Right hindlimb (tissue), 1 donor: Measurements from ENCODE around the gene RET.

ENCODE experiments used
- DNase-seq: peaks from one replicate; pipeline ENCODE4 v3.0.0-alpha.2; 2018

RET gene

GRCh38 chr10:43122826-43123225, 46.0 kb downstream of the RET start:
- DNase-seq, result peak; percentile 12

DNA sequence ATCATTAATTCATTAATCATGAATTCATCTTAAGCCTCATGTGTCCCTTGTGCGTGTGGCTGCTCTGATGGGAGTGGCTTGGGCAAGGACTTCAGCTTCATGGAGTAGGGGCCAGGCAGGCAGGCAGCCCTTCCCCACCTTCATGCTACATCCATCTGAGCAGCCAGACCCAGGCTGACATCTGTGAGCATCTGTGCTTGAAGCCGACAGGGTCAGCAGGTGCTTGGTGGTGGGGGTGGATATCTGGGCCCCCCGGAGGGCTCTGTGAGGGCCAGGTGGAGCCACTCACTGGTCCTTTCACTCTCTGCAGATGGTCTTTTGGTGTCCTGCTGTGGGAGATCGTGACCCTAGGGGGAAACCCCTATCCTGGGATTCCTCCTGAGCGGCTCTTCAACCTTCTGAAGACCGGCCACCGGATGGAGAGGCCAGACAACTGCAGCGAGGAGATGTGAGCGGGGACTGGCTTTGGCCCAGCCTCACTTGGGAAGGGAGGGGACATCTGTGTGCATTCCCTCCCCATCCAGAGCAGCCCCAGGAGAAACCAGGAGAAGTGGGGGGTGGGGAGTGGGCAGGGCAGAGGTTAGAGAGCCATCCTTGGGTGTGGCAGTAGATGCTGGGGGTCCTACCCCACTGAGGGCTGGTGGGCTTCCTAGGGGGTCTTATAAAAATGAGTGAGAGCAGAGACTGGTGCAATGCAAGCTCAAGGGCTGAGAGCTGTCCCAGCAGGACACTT, 46.7 kb downstream of the RET start:
- peak; percentile 25 for DNase-seq

DNA sequence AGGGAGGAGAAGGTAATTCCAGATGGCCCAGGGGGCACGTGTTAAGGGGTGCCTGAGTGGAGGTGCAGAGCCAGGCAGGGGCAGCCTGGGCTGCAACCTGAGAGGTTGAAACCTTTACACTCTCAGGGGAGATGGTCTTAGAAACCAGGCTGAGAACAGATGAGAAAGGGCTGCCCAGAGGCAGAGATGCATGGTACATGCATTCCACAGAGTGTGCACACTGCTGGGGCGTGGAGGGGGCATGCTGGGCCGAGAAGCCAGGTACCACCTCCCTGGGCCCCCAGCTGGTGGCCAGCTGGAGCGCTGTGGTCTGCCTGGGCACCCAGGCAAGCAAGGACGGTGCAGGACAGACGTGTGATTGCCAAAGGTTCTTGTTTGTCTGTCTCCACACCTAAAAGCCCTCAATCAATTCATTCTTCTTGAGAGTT, 47.2 kb downstream of the RET start:
- peak; percentile 8 for DNase-seq

DNA sequence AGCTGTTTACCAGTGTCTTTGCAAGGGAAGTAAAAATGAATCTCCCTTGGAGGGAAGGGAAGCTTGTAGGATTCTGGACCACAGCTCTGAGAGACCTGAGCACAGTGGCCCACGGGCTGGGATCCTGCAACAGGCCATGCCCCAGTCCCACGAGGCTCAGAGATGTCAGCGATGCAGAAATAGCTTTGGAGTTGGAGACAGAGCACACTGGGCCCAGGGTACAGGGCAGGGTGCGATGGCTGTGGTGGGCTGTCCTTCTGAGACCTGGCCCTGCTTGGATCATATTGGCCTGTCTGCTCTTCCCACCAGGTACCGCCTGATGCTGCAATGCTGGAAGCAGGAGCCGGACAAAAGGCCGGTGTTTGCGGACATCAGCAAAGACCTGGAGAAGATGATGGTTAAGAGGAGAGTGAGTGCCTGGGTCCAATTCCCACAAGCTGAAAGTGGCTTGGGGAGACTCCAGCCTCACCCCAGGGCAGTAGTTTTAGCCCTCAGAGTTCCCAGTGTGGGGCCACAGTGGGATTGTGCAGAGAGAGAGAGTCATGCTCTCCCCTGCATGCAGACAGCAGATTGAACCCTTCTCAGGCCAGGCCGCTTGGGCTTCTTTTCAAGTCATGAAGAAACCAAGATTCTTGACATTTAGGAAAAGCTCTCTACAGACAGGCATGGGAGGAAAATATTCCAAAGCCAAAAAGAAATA, 47.9 kb downstream of the RET start:
- no peak for DNase-seq

DNA sequence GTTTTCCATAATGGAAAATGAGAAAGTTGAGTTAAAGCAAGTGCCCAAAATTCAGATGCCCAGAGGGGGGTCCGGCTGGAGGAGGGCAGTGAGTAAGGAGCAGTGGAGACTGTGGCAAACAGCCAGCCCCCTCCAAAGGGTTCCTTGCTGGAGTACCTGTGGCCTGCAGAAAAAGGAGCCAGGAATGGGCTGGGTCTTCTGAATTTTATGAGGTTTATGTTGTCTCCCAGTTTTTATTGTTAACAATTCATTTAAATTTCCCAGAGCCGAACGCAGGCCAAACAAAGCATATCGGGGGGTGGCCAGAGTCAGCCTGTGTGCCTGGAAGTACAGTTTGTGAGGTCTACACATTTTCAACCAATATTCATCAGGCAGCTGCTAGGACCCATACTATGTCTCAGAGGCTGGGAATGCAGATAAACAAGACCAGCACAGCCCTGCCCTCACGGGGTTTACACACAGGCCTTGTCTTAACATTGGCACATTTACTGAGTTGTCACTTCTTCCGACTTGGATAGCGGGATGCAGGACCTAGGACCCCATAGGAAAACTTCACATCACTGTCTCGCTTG, 48.5 kb downstream of the RET start:
- peak; percentile 18 for DNase-seq

DNA sequence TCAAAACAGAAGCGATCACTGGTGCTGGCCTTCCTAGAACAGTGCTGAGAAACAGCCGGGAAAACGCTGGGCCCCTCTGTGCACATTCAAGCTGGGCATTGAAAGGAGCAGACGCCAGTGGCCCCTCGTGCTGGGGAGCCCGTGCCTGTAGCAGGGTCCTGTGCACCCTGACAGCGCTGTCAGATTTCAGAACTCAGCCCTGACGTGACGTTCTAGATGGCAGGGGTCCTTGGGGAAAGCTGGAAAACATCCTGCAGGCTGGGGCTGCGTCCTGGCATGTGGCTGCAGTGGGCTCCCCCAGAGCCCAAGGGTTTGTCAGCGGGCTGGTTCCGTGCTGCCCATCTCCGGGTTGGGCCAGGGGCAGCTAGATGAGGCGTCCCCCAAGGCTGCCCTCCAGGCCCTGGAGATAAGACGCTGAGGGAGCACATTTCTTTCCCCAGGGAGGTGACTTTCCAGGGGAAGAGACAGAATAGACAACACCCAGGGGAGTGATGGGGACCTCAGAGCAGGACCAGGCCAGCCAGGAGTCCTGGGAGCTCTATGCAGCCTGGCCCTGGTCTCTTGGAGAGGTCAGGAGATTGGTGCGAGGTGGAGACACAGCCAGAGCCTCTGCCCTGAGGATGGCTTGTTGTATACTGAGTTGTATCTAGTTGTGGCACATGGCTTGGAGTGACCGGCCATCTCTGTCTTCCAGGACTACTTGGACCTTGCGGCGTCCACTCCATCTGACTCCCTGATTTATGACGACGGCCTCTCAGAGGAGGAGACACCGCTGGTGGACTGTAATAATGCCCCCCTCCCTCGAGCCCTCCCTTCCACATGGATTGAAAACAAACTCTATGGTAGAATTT, 49.2 kb downstream of the RET start:
- peak; percentile 14 for DNase-seq

DNA sequence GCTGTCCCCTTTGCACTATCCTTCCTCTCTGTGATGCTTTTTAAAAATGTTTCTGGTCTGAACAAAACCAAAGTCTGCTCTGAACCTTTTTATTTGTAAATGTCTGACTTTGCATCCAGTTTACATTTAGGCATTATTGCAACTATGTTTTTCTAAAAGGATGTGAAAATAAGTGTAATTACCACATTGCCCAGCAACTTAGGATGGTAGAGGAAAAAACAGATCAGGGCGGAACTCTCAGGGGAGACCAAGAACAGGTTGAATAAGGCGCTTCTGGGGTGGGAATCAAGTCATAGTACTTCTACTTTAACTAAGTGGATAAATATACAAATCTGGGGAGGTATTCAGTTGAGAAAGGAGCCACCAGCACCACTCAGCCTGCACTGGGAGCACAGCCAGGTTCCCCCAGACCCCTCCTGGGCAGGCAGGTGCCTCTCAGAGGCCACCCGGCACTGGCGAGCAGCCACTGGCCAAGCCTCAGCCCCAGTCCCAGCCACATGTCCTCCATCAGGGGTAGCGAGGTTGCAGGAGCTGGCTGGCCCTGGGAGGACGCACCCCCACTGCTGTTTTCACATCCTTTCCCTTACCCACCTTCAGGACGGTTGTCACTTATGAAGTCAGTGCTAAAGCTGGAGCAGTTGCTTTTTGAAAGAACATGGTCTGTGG, 50.0 kb downstream of the RET start:
- peak; percentile 8 for DNase-seq

- DNase-seq, result no peak
Observed at GRCh38 chr10:43127442-43127841, 50.6 kb downstream of the RET start.

DNA sequence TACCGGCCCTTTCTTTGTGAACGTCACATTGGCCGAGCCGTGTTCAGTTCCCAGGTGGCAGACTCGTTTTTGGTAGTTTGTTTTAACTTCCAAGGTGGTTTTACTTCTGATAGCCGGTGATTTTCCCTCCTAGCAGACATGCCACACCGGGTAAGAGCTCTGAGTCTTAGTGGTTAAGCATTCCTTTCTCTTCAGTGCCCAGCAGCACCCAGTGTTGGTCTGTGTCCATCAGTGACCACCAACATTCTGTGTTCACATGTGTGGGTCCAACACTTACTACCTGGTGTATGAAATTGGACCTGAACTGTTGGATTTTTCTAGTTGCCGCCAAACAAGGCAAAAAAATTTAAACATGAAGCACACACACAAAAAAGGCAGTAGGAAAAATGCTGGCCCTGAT, 51.5 kb downstream of the RET start:
- DNase-seq, result no peak

DNA sequence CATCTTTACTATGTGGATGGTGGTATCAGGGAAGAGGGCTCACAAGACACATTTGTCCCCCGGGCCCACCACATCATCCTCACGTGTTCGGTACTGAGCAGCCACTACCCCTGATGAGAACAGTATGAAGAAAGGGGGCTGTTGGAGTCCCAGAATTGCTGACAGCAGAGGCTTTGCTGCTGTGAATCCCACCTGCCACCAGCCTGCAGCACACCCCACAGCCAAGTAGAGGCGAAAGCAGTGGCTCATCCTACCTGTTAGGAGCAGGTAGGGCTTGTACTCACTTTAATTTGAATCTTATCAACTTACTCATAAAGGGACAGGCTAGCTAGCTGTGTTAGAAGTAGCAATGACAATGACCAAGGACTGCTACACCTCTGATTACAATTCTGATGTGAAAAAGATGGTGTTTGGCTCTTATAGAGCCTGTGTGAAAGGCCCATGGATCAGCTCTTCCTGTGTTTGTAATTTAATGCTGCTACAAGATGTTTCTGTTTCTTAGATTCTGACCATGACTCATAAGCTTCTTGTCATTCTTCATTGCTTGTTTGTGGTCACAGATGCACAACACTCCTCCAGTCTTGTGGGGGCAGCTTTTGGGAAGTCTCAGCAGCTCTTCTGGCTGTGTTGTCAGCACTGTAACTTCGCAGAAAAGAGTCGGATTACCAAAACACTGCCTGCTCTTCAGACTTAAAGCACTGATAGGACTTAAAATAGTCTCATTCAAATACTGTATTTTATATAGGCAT, 52.3 kb downstream of the RET start:
- no peak for DNase-seq

DNA sequence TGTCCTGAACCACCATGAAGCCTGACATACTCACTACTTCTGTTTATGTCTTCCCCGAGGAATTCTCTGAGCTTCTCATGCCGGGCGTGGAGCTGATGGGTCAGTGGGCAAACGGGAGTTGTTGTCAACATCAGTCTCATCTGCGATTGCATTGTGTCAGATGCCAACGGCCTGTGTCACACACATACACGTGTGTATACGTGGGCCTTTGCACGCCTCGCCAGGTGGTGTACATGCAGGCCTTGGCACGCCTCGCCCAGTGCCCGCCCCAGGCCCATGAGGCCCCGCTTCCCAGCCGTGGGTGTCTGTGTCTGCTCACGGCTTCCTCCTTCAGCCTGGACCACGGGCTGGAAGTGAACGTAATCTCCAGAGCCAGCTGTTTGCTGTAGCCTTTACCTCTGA, 53.9 kb downstream of the RET start:
- no peak for DNase-seq

DNA sequence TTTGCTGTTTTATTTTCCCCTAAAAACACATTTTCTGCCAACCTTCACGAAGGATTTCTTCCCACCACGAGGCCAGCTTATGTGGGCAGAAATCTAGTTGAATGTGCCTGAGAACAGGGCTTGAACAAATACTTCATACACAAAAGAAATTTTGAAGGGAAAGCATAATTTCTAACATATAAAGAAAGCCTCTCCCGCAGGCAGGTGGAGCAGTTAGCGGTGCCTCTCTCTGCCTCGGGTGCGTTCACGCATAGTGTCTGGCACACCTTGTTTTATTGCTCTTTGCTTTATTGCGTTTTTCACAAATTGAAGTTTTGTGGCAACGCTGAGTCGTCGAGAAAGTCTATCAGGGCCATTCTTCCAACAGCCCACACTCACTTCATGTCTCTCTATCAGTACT, 54.4 kb downstream of the RET start:
- DNase-seq, result no peak

GRCh38 chr10:43131906-43132305, 55.0 kb downstream of the RET start:
- no peak for DNase-seq

- no peak for DNase-seq
Observed at GRCh38 chr10:43132867-43133787, 56.3 kb downstream of the RET start.

DNA sequence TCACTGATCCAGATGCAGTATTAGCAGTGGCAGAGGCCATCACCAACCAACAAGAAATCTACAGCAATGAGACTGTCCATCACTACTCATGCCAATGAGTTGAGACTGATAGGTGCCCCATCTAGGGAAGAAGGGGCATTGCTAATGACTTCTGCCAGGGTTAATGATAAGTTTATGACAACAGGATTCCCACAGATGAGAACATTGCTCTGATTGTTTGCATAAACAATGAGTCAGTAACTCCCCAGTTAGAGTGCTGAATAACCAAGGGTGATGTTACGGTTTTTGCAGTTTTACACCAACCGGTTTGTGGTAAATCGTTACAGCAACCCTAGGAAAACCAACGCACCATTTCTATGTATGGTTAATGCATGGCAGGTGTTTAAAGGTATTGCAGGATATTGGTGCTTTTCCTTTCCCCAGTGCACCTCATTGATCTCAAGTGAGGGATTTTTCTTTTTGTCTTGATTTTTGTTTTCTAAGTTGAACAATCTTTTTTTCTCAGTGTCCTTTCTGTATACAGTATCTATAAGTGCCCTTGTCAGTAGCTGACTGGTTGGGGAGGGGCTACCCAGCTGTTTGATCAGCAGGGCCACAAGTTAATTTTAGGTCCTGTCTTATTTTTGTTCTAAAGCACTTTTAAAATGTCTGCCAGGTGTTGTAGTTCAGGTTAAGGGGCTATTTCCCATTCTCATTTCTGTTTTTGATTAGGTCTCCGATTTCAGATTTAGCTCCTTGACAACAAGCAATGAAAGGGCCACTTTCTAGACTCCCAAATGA, 57.4 kb downstream of the RET start:
- no peak for DNase-seq

- no peak for DNase-seq
Observed at GRCh38 chr10:43135064-43135463, 58.2 kb downstream of the RET start.

GRCh38 chr10:43135656-43136055, 58.8 kb downstream of the RET start:
- no peak for DNase-seq

GRCh38 chr10:43136432-43136831, 59.6 kb downstream of the RET start:
- no peak for DNase-seq

- DNase-seq, result no peak
Observed at GRCh38 chr10:43136995-43137716, 60.3 kb downstream of the RET start.

GRCh38 chr10:43137717-43138020, 60.8 kb downstream of the RET start:
- DNase-seq, result peak; percentile 87
